HEK293 (cell line): ENCODE results near the gene S100A10.

Experiments
- CTCF ChIA-PET: fragments of 350-600 bp; formaldehyde crosslinking; extraction: SDS; loops from one replicate; lab custom pipeline; 2021; ENCODE audit warnings: antibody characterized with exemption; lab: Yijun Ruan, JAX
- POLR2A ChIA-PET: fragments of 300-600 bp; formaldehyde crosslinking; extraction: SDS; loops from one replicate; lab custom pipeline; 2020; ENCODE audit warnings: antibody characterized with exemption, inconsistent platforms; lab: Yijun Ruan, JAX
- H3K27ac ChIP-seq: fragments of 200-500 bp; sonication (Bioruptor generic); 2 replicates; pipeline ENCODE4 v1.5.1; 2014; ENCODE audit warnings: low read depth, low read length, control low read depth, inconsistent platforms; ENCODE audit errors: extremely low read depth
- H3K36me3 ChIP-seq, 2 experiments: fragments of 200-500 bp in 1 of 2; sonication (Bioruptor generic) in 1 of 2; 1 replicate in 1 of 2; 2 replicates in 1 of 2; pipeline ENCODE4 v1.5.1; 2014 to 2017; ENCODE audit warnings: inconsistent platforms in 2 of 2, low read length in 2 of 2; ENCODE audit not compliant: control insufficient read depth in 2 of 2, insufficient read depth in 1 of 2
- H3K4me1 ChIP-seq: fragments of 200-500 bp; sonication (Bioruptor generic); 2 replicates; pipeline ENCODE4 v1.5.1; 2014; ENCODE audit warnings: mild to moderate bottlenecking, low read length, inconsistent platforms; ENCODE audit not compliant: control insufficient read depth, insufficient read depth
- H3K4me3 ChIP-seq: 2 replicates; pipeline ENCODE4 v1.5.1; 2011; ENCODE audit warnings: low read depth, mild to moderate bottlenecking, control low read depth, low read length, moderate library complexity
- H3K9me3 ChIP-seq: fragments of 200-500 bp; sonication (Bioruptor generic); 2 replicates; pipeline ENCODE4 v1.5.1; 2014; ENCODE audit warnings: low read depth, low read length, inconsistent platforms; ENCODE audit not compliant: control insufficient read depth, insufficient read depth
- EGR2 ChIP-seq: fragments of 450-650 bp; formaldehyde crosslinking; IDR thresholded peaks from 2 replicates; pipeline ENCODE4 v1.5.1; 2016; ENCODE audit warnings: low read depth, missing biosample characterization, missing genetic modification characterization
- GLIS1 ChIP-seq: fragments of 450-650 bp; formaldehyde crosslinking; IDR thresholded peaks from 2 replicates; pipeline ENCODE4 v1.5.1; 2016; ENCODE audit warnings: missing biosample characterization, missing genetic modification characterization
- KLF7 ChIP-seq: fragments of 450-650 bp; formaldehyde crosslinking; IDR thresholded peaks from 2 replicates; pipeline ENCODE4 v1.5.1; 2016; ENCODE audit warnings: missing biosample characterization, missing genetic modification characterization, borderline replicate concordance
- MYNN ChIP-seq: fragments of 450-650 bp; formaldehyde crosslinking; IDR thresholded peaks from 2 replicates; pipeline ENCODE4 v1.5.1; 2016; ENCODE audit warnings: missing biosample characterization, missing genetic modification characterization, borderline replicate concordance
- MZF1 ChIP-seq: fragments of 450-650 bp; formaldehyde crosslinking; IDR thresholded peaks from 2 replicates; pipeline ENCODE4 v1.5.1; 2017; ENCODE audit warnings: missing biosample characterization, missing genetic modification characterization, borderline replicate concordance
- PBX3 ChIP-seq: sonication (generic); formaldehyde crosslinking; IDR thresholded peaks from 2 replicates; pipeline ENCODE4 v1.8.1; 2022; ENCODE audit warnings: mild to moderate bottlenecking, moderate library complexity, missing genetic modification reagents
- SP2 ChIP-seq: fragments of 450-650 bp; formaldehyde crosslinking; IDR thresholded peaks from 2 replicates; pipeline ENCODE4 v1.5.1; 2016; ENCODE audit warnings: missing biosample characterization, missing genetic modification characterization
- ZEB2 ChIP-seq: fragments of 450-650 bp; formaldehyde crosslinking; IDR thresholded peaks from 2 replicates; pipeline ENCODE4 v1.5.1; 2016; ENCODE audit warnings: missing biosample characterization, missing genetic modification characterization
- ZFHX2 ChIP-seq: fragments of 450-650 bp; formaldehyde crosslinking; conservative IDR thresholded peaks from 2 replicates; pipeline ENCODE4 v1.5.1; 2016; ENCODE audit warnings: missing biosample characterization, missing genetic modification characterization
- ZNF112 ChIP-seq: fragments of 450-650 bp; formaldehyde crosslinking; IDR thresholded peaks from 2 replicates; pipeline ENCODE4 v1.5.0; 2017; ENCODE audit warnings: missing biosample characterization, missing genetic modification characterization
- ZNF23 ChIP-seq: fragments of 450-650 bp; formaldehyde crosslinking; IDR thresholded peaks from 2 replicates; pipeline ENCODE4 v1.5.1; 2016; ENCODE audit warnings: missing biosample characterization, missing genetic modification characterization, borderline replicate concordance
- ZNF354C ChIP-seq: fragments of 450-650 bp; formaldehyde crosslinking; IDR thresholded peaks from 2 replicates; pipeline ENCODE4 v1.5.1; 2016; ENCODE audit warnings: missing biosample characterization, missing genetic modification characterization, low read depth, borderline replicate concordance
- ZNF521 ChIP-seq: fragments of 450-650 bp; formaldehyde crosslinking; IDR thresholded peaks from 2 replicates; pipeline ENCODE4 v1.5.1; 2017; ENCODE audit warnings: missing biosample characterization, mild to moderate bottlenecking, missing genetic modification characterization
- ZNF530 ChIP-seq: fragments of 450-650 bp; formaldehyde crosslinking; IDR thresholded peaks from 2 replicates; pipeline ENCODE4 v1.5.1; 2016; ENCODE audit warnings: low read depth, missing biosample characterization, missing genetic modification characterization
- ZNF558 ChIP-seq: fragments of 450-650 bp; formaldehyde crosslinking; IDR thresholded peaks from 2 replicates; pipeline ENCODE4 v1.5.1; 2016; ENCODE audit warnings: missing biosample characterization, missing genetic modification characterization
- ZNF571 ChIP-seq: fragments of 450-650 bp; formaldehyde crosslinking; IDR thresholded peaks from 2 replicates; pipeline ENCODE4 v1.5.0; 2017; ENCODE audit warnings: missing biosample characterization, missing genetic modification characterization
- ZNF610 ChIP-seq: fragments of 450-650 bp; formaldehyde crosslinking; IDR thresholded peaks from 2 replicates; pipeline ENCODE4 v1.5.1; 2016; ENCODE audit warnings: missing biosample characterization, missing genetic modification characterization, borderline replicate concordance
- ZNF624 ChIP-seq: fragments of 450-650 bp; formaldehyde crosslinking; IDR thresholded peaks from 2 replicates; pipeline ENCODE4 v1.5.1; 2017; ENCODE audit warnings: missing biosample characterization, missing genetic modification characterization
- ZNF664 ChIP-seq: fragments of 450-650 bp; formaldehyde crosslinking; IDR thresholded peaks from 2 replicates; pipeline ENCODE4 v1.5.1; 2016; ENCODE audit warnings: missing biosample characterization, missing genetic modification characterization
- ZNF677 ChIP-seq: fragments of 450-650 bp; IDR thresholded peaks from 2 replicates; pipeline ENCODE4 v1.5.0; 2018; ENCODE audit warnings: missing biosample characterization, mild to moderate bottlenecking, missing genetic modification characterization, moderate library complexity
- ZNF692 ChIP-seq: fragments of 450-650 bp; formaldehyde crosslinking; IDR thresholded peaks from 2 replicates; pipeline ENCODE4 v1.5.1; 2016; ENCODE audit warnings: missing biosample characterization, missing genetic modification characterization
- ZNF704 ChIP-seq: fragments of 450-650 bp; formaldehyde crosslinking; IDR thresholded peaks from 2 replicates; pipeline ENCODE4 v1.5.1; 2016; ENCODE audit warnings: missing biosample characterization, missing genetic modification characterization
- ZXDB ChIP-seq: fragments of 450-650 bp; formaldehyde crosslinking; IDR thresholded peaks from 2 replicates; pipeline ENCODE4 v1.5.1; 2016; ENCODE audit warnings: missing biosample characterization, missing genetic modification characterization
- TF ChIP-seq, protein P1 (sequence below): fragments of 450-650 bp; formaldehyde crosslinking; IDR thresholded peaks from 2 replicates; pipeline ENCODE4 v1.5.1; 2017; ENCODE audit warnings: missing biosample characterization, missing genetic modification characterization
- TF ChIP-seq, protein P2 (sequence below): fragments of 450-650 bp; formaldehyde crosslinking; IDR thresholded peaks from 2 replicates; pipeline ENCODE4 v1.5.1; 2016; ENCODE audit warnings: missing biosample characterization, missing genetic modification characterization

The S100A10 gene

GRCh38 chr1:151972542-151973248, 21.0 kb downstream of the S100A10 start:
- H3K36me3 ChIP-seq, result no peaks in the 10 kb centered on the region
- no peak overlapping the region for H3K27ac ChIP-seq
- no peaks in the 10 kb centered on the region for H3K9me3 ChIP-seq
- H3K4me3 ChIP-seq, result no peak overlapping the region
- H3K4me1 ChIP-seq, result peaks cover 13% of the 10 kb centered on the region
- POLR2A ChIA-PET, result interaction anchor here (0.7 to 1.9 kb wide), 3 partner anchors 14 to 20 kb away, joined by 3 to 24 read pairs (median 7); partner anchors contain the start of gene S100A10
- CTCF ChIA-PET, result interaction anchor here (1.4 to 11.4 kb wide), 4 partner anchors 17 to 39 kb away, joined by 5 to 409 read pairs (median 68); partner anchors contain the start of gene S100A10
- no peak for TF ChIP-seq MYNN (tag by site-specific recombination)
- no peak for TF ChIP-seq ZNF112 (tag by site-specific recombination)
- TF ChIP-seq MZF1 (tag by site-specific recombination), result no peak
- no peak for TF ChIP-seq PBX3 (CRISPR knock-in tag)
- TF ChIP-seq ZNF558 (tag by site-specific recombination), result peak; percentile 64; the same call in 1 of the 2 replicates
- TF ChIP-seq ZNF610, result peak; percentile 81; the same call in 1 of the 2 replicates
- TF ChIP-seq ZNF624 (tag by site-specific recombination), result no peak
- TF ChIP-seq EGR2 (tag by site-specific recombination), result no peak
- peak; percentile 40; the same call in 1 of the 2 replicates for TF ChIP-seq SP2 (tag by site-specific recombination)
- TF ChIP-seq, protein P1, sequence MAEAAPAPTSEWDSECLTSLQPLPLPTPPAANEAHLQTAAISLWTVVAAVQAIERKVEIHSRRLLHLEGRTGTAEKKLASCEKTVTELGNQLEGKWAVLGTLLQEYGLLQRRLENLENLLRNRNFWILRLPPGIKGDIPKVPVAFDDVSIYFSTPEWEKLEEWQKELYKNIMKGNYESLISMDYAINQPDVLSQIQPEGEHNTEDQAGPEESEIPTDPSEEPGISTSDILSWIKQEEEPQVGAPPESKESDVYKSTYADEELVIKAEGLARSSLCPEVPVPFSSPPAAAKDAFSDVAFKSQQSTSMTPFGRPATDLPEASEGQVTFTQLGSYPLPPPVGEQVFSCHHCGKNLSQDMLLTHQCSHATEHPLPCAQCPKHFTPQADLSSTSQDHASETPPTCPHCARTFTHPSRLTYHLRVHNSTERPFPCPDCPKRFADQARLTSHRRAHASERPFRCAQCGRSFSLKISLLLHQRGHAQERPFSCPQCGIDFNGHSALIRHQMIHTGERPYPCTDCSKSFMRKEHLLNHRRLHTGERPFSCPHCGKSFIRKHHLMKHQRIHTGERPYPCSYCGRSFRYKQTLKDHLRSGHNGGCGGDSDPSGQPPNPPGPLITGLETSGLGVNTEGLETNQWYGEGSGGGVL, result peak; percentile 59
- TF ChIP-seq ZNF704 (tag by site-specific recombination), result no peak
- TF ChIP-seq ZNF23, result no peak
- TF ChIP-seq ZXDB (tag by site-specific recombination), result peak; percentile 79
- peak; percentile 74 for TF ChIP-seq ZNF692 (tag by site-specific recombination)
- TF ChIP-seq GLIS1 (tag by site-specific recombination), result peak; percentile 86
- no peak for TF ChIP-seq ZNF571 (tag by site-specific recombination)
- TF ChIP-seq ZNF521, result no peak
- TF ChIP-seq ZFHX2 (tag by site-specific recombination), result no peak
- peak; percentile 52; the same call in 1 of the 2 replicates for TF ChIP-seq ZNF664 (tag by site-specific recombination)
- no peak for TF ChIP-seq ZNF677 (tag by site-specific recombination)
- TF ChIP-seq, protein P2, sequence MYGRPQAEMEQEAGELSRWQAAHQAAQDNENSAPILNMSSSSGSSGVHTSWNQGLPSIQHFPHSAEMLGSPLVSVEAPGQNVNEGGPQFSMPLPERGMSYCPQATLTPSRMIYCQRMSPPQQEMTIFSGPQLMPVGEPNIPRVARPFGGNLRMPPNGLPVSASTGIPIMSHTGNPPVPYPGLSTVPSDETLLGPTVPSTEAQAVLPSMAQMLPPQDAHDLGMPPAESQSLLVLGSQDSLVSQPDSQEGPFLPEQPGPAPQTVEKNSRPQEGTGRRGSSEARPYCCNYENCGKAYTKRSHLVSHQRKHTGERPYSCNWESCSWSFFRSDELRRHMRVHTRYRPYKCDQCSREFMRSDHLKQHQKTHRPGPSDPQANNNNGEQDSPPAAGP, result peak; percentile 95
- no peak for TF ChIP-seq ZNF354C (tag by site-specific recombination)
- peak; percentile 97 for TF ChIP-seq ZEB2 (tag by site-specific recombination)
- no peak for TF ChIP-seq KLF7
- TF ChIP-seq ZNF530 (tag by site-specific recombination), result no peak
